ENCODE data around the gene NOS1AP.

NOS1AP gene

GRCh38 chr1:162270016-162270770 lies 200.7 kb downstream of the NOS1AP start:
- no peak for DNase-seq

- DNase-seq: no peak
Observed at GRCh38 chr1:162271972-162272371, 202.5 kb downstream of the NOS1AP start.

GRCh38 chr1:162272419-162272818 lies 202.9 kb downstream of the NOS1AP start:
- no peak for DNase-seq

DNA sequence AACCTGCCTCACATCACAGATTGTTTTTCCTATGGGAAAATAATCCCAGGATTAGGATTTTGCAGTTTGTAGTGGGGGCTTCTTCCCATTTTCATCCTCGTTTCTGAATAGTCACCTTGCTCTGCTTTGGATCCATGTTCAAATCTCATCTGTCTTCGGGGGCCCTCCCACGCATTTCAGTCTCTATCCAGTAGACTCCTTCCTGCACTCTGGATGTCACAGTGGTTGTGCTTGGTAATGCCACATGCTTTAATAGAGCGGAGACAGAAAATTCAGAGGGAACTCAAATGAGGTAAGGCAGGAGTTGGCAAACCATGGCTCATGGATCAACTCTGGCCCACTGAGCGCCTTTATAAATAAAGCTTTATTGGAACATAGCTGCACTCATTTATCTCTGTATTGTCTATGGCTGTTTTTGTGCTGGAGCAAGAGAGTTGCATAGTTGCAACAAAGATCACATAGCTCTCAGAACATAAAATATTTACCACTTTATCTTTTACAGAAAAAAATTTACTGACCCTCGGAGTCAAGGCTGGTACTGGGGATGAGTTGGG lies 206.2 kb downstream of the NOS1AP start:
- no peak for DNase-seq

DNA sequence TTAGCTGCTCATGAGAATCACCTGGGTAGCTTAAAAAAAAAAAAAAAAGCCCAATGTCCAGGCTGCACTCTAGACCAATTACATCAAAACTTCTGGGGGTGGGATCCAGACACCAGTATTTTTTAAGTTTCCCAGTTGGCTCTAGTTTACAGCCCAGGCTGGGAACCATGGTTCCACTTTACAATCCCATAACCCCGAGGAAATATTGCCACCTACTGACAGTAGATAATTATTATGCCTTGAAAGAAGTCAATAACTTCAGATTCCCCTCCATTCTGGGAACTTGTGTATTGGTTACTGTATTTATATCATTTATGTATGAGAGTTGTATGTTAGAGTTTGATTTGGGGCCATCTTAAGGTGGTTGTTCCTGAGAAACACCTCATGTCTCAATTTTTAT lies 207.0 kb downstream of the NOS1AP start:
- no peak for DNase-seq

GRCh38 chr1:162279136-162279498 lies 209.6 kb downstream of the NOS1AP start:
- no peak for DNase-seq

DNA sequence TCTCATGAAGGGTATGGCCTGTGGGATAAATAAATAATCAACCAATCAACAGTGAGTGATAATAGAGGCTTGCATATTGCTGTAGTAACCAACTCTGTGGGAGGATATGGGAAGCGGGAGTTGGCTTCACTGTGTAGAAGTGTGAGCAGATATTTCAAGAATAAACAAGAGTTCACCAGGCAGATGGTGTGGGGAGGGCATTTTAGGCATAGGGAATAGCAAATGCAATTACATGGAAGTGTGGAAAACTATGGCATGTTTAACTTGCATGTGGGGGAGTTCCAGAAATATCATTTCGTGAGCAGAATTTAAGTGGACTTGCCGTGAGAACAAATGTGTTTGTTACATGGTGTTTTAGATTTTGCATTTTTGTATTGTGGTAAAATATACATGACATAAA lies 211.9 kb downstream of the NOS1AP start:
- no peak for DNase-seq

- no peak for DNase-seq
Observed at GRCh38 chr1:162283657-162284056, 214.2 kb downstream of the NOS1AP start.

DNA sequence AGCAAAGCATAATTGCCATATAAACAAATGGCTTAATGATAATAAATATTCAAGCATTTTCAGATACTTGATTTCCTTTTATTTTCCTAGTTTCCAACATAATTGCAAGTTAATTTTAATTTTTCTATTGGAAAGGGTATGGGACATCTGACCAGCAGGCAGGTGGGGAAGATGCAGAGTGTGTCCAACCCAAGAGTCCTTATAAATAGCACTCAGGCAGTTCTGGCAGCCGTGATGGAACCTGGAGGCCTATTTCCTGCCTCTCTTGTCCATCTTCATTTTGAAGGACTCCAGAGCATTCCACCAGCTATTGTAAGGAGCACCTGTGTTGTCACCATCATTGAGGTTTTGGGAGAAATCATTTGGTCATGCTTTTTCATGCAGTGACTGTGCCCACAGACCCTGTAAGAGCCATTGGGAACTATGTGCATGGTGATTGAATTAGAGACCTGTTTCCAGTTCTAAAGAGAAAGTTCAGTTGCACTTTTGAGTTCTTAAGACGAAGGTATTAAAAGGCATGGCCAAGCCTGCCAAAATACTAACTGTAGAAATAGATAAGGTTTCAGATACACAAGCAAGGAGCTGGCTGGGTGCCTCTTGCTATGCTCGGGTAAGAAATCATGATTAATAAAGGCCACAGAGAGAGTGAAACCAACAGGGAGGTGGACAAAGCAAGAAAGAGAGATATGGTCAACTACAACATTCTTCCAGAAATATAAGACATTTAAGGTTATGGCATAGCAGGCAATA lies 214.9 kb downstream of the NOS1AP start:
- DNase-seq: no peak

DNA sequence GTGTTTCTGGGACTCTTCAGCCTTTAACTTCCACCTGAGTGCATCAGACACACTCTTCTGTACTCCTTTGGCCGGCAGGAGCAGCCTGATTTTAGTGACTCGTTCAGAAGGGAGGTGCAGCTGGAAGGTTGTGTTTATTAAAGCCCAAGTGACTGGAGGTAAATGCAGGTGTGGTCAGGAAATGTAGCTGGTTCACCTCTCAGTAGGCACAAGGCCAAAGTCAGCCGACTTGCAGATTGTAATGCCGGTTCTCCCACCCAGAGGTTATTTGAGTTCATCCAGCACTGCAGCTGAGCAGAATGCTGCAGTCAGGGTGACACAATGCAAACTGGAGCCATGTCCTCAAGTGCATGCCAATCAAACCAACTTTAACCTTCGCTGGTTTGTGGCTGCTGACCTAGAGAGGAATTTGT lies 215.7 kb downstream of the NOS1AP start:
- no peak for DNase-seq

GRCh38 chr1:162291000-162291399 lies 221.5 kb downstream of the NOS1AP start:
- DNase-seq: no peak

DNA sequence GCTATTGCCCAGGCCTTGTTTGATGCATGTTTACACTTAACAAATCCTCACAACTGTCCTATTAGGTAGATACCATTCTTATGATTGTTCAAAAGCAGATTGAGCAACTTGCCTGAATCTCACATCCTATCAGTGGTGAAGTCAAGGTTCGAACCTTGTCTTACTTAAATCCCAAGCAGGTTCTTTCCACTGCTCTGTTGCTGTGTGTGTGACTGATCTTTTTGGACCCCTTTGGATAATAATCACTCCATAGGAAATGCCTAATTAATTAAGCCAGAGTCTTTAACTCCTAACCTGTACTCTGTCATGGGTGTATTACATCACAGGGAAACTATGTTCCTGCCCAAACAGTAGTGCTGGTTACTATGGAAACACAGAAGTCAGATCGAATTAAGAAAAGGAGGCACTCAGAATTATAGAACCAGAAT lies 222.9 kb downstream of the NOS1AP start:
- no peak for DNase-seq

- no peak for DNase-seq
Observed at GRCh38 chr1:162293073-162293692, 223.7 kb downstream of the NOS1AP start.

GRCh38 chr1:162294015-162294414 lies 224.5 kb downstream of the NOS1AP start:
- no peak for DNase-seq

GRCh38 chr1:162297208-162297607 lies 227.7 kb downstream of the NOS1AP start:
- DNase-seq: no peak

DNA sequence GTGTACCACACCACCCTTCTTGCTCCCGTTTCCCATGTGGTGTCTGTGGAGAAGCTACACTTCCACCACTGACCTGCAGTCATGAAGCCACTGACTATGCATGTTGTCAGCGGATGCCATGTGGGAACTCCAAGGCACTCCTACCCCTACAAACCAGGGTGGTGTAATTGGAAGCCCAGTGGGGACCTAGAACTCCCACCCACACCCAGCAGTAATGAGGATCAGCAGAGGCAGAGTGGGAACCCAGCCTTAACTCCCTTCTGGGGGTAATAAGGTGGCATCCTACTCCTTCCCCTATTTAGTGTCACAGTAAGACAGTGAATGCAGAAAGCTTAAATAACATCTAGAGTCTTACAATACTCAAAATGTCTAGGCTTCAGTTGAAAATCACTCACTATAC lies 228.8 kb downstream of the NOS1AP start:
- DNase-seq: no peak

DNA sequence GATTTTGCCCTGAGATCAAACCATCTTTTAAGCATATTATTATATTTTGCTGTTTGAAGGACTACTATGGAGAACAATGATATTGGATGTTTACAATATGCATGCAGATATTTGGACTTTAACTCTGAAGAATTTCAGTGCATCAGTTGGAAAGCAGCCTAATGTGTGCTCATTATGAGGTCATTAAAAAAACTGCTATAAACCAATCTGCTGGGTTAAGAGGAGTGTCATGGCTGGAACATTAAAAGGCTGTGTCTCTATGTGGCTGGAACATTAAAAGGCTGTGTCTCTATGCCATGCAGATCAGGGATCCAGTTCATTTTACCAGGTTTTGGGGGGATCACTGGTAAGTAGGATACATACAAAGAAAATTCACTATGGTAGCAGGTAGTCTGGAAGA lies 229.5 kb downstream of the NOS1AP start:
- no peak for DNase-seq

- DNase-seq: no peak
Observed at GRCh38 chr1:162300057-162300917, 230.8 kb downstream of the NOS1AP start.

- DNase-seq: no peak
Observed at GRCh38 chr1:162301696-162302095, 232.2 kb downstream of the NOS1AP start.

DNA sequence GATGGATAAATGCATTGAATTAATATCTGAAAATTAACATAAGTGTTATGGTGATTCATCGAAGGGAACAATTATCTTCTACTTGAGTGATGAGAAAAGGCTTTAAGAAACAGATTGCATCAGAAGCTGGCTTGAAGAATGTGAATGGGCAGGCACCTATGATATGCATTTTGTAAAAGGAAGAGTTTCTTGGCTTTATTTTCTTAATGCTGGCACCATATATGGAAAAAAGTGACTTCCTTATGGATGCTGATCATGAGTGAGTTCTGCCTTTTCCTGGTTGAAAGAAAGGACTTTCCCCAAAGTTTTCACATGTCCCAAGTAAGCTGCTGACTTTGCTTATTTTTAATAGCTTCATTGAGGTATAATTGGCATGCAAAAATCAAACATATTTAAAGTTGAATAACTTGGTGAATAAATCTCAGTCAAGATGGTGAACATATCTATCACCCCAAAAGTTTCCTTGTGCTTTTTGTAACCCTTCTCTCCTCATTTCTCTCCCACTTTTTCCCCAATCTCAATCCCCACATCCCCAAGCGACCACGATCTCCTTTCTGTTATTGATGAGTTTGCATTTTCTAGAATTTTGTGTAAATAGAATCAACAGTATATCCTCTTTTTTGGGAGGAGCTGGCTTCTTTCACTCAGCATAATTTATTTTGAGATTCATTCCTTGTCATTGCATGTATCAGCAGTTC lies 233.0 kb downstream of the NOS1AP start:
- DNase-seq: no peak

GRCh38 chr1:162303004-162303344 lies 233.5 kb downstream of the NOS1AP start:
- DNase-seq: no peak

- DNase-seq: no peak
Observed at GRCh38 chr1:162304736-162305135, 235.2 kb downstream of the NOS1AP start.
